ENCODE measurements around the gene SPOCK3. TPM values are rescaled to one million over a fixed set of nuclear protein-coding genes. Genes with fewer than 3 reads are reported as not detected.

The SPOCK3 gene
- polyA plus RNA-seq, 1 experiment: not detected

DNA sequence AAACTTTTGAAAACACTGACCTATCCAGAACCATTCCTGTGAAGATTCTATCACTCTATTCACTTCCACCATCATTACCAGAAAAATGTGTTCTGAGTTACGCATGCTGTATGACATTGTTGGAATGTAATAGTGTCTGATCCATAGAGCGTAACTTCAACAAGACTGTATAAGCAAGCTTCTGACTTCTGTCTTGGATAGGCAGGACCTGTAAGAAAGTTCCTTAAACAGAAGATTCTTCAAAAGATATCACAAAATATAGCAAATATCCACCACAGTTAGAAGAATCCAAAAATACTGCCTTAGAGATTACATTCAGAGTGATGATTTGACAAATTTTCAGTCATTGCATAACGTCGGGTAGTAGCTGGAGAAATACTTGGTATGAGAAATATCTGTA is 14.0 kb upstream of the SPOCK3 start:
- TF ChIP-seq, protein P1, sequence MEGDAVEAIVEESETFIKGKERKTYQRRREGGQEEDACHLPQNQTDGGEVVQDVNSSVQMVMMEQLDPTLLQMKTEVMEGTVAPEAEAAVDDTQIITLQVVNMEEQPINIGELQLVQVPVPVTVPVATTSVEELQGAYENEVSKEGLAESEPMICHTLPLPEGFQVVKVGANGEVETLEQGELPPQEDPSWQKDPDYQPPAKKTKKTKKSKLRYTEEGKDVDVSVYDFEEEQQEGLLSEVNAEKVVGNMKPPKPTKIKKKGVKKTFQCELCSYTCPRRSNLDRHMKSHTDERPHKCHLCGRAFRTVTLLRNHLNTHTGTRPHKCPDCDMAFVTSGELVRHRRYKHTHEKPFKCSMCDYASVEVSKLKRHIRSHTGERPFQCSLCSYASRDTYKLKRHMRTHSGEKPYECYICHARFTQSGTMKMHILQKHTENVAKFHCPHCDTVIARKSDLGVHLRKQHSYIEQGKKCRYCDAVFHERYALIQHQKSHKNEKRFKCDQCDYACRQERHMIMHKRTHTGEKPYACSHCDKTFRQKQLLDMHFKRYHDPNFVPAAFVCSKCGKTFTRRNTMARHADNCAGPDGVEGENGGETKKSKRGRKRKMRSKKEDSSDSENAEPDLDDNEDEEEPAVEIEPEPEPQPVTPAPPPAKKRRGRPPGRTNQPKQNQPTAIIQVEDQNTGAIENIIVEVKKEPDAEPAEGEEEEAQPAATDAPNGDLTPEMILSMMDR (IDR thresholded peaks at IDR 0.05; ENCODE audit: low read depth, low read length): no peak
- H3K9me3 ChIP-seq (ENCODE audit: control insufficient read depth, insufficient read depth, low read length): peaks cover 4% of the 10 kb centered on the region
- DNase-seq (ENCODE audit: low read depth, low spot score): no peak
- CTCF ChIA-PET: no interaction called here
- H3K4me3 ChIP-seq (ENCODE audit: low read depth, low read length): no peak overlapping the region
- no peaks in the 10 kb centered on the region for H3K27me3 ChIP-seq (ENCODE audit: control insufficient read depth, insufficient read depth, low read length)
- POLR2A ChIA-PET: no interaction called here
- no peak overlapping the region for H3K27ac ChIP-seq (ENCODE audit: low read depth, low read length)

DNA sequence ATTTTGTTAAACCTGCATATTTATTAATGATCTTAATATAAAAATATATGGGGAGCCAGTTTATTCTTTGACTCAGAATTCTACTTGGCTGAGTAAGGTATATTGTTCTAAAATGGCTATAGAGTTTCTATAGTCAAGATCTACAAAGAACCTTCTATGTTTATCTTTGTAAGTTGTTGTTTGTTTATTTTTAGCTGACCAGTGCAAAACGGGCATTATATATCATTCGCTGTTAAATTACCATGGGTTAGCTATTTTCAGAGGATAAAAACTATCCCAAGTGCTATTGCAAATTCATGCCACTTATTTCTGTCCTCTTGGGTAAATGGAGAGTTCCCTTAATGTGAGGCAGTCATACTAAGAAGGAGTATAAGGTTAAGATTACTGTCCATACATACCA is 5.3 kb upstream of the SPOCK3 start:
- H3K27me3 ChIP-seq (ENCODE audit: control insufficient read depth, insufficient read depth, low read length): no peaks in the 10 kb centered on the region
- TF ChIP-seq, protein P1 (IDR thresholded peaks at IDR 0.05; ENCODE audit: low read depth, low read length): no peak
- ChIA-PET POLR2A (no interaction called here), CTCF (no interaction called here)
- DNase-seq (ENCODE audit: low read depth, low spot score): no peak
- H3K9me3 ChIP-seq (ENCODE audit: control insufficient read depth, insufficient read depth, low read length): peaks cover 4% of the 10 kb centered on the region
- H3K4me3 ChIP-seq (ENCODE audit: low read depth, low read length): no peak overlapping the region
- H3K27ac ChIP-seq (ENCODE audit: low read depth, low read length): no peak overlapping the region

DNA sequence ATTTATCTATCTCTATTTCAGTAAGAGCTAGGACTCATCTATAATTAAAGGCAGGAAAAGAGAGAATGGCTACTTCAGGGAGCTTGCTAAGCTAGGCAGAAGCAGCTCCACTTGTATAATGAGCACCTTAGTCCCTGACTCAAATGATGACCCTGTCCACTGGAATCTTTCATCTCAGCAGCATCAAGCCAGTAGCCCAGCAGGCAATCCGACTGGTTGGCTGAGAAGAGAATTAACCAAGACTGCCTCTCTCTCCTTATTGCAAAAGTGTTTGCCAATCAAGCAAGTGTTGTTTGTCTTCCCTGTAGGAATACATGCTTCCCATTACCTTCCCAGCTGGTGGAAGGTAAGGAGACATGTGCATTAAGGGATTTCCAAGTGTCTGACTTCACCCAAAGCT is 3.9 kb upstream of the SPOCK3 start:
- Histone ChIP-seq H3K27me3 (ENCODE audit: control insufficient read depth, insufficient read depth, low read length) (peaks cover 7% of the 10 kb centered on the region), H3K4me3 (ENCODE audit: low read depth, low read length) (no peak overlapping the region), H3K27ac (ENCODE audit: low read depth, low read length) (no peak overlapping the region), H3K9me3 (ENCODE audit: control insufficient read depth, insufficient read depth, low read length) (peaks cover 2% of the 10 kb centered on the region; the same call in 1 of the 2 replicates)
- TF ChIP-seq, protein P1 (IDR thresholded peaks at IDR 0.05; ENCODE audit: low read depth, low read length): no peak
- DNase-seq (ENCODE audit: low read depth, low spot score): no peak
- ChIA-PET POLR2A (no interaction called here), CTCF (no interaction called here)

DNA sequence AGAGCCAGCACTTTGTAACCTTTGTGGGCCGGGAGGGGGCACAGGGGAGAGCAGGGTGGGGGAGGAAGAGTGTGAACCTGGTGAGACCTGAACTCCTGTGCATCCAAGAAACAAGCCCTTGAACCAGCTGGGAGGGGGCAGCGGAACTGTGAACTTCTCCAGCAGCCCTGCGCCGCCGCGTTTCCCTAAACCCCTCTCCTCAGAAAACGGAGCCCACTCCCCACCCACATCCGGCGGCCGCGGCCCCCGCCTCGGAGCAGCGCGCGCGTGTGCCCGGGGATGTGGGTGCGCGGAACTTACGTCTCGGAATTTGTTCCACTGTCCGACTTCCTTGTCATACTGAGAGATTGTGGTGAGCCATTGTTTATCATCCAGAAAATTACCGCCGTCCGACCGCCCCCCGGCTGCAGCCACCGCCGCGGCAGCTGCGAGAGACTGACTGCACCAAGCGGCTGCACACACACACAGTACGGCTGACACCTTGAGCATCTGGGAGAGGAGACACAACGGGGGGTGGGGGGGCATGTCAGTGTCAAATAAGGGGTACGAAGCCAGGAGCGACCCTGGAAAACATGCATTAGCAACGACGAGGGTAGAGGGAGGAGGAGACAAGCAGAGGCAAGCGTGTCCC is 494 bp downstream of the SPOCK3 start:
- CTCF ChIA-PET: no interaction called here
- no peak for DNase-seq (ENCODE audit: low read depth, low spot score)

More for the DNA sequence above, 494 bp downstream of the SPOCK3 start:
- Histone ChIP-seq H3K27me3 (ENCODE audit: control insufficient read depth, insufficient read depth, low read length) (peaks cover 8% of the 10 kb centered on the region), H3K4me3 (ENCODE audit: low read depth, low read length) (peak overlapping the region; percentile 53), H3K27ac (ENCODE audit: low read depth, low read length) (no peak overlapping the region), H3K9me3 (ENCODE audit: control insufficient read depth, insufficient read depth, low read length) (no peaks in the 10 kb centered on the region; the same call in 1 of the 2 replicates)
- POLR2A ChIA-PET: interaction anchor here (0.6 kb wide), 1 partner anchor 454 kb away, joined by 3 read pairs; no protein-coding TSS in a partner anchor
- TF ChIP-seq, protein P1 (IDR thresholded peaks at IDR 0.05; ENCODE audit: low read depth, low read length): no peak

Measured in AG04450 (cell line).